H1 (cell line): ENCODE measurements around the gene CPNE4. TPM values are rescaled to one million over a fixed set of nuclear protein-coding genes. Genes with fewer than 3 reads are reported as not detected.

Experiments
- CTCF ChIA-PET: fragments of 300-600 bp; sonication (Branson Sonifier 250); formaldehyde crosslinking; loops from one replicate; lab custom pipeline; 2021; ENCODE audit not compliant: partially characterized antibody; lab: Charles Lee
- POLR2A ChIA-PET: fragments of 300-600 bp; sonication (Branson Sonifier 250); formaldehyde crosslinking; loops from one replicate; lab custom pipeline; 2021; ENCODE audit warnings: inconsistent platforms; ENCODE audit not compliant: partially characterized antibody; lab: Charles Lee
- DNase-seq, 2 experiments: peaks; one replicate each; pipeline versions ENCODE4 v3.0.0 to v3.0.0-alpha.2; 2010 to 2022; ENCODE audit warnings: low spot score in 2 of 2, low read depth in 1 of 2, mixed read lengths in 1 of 2
- FAIRE-seq: peaks from 2 replicates; lab custom pipeline; 2011; peaks lifted over from hg19 to GRCh38; lab: Jason Lieb, UNC
- H2AFZ ChIP-seq: 2 replicates; pipeline ENCODE4 v1.8.1; 2012; ENCODE audit warnings: low read length, inconsistent platforms
- H2AK5ac ChIP-seq: 2 replicates; pipeline ENCODE4 v1.6.1; 2013; ENCODE audit warnings: low read depth, low read length
- H2BK120ac ChIP-seq: replicated peaks from 2 replicates; pipeline ENCODE3; 2013; ENCODE audit warnings: low read depth, low read length, inconsistent platforms
- H2BK12ac ChIP-seq: 2 replicates; pipeline ENCODE4 v1.6.1; 2013; ENCODE audit warnings: low read depth, low read length
- H2BK15ac ChIP-seq: 2 replicates; pipeline ENCODE4 v1.6.1; 2013; ENCODE audit warnings: low read length
- H2BK20ac ChIP-seq: 2 replicates; pipeline ENCODE4 v1.6.1; 2013; ENCODE audit warnings: low read length
- H2BK5ac ChIP-seq: 2 replicates; pipeline ENCODE4 v1.6.1; 2013; ENCODE audit warnings: low read depth, low read length
- H3K14ac ChIP-seq: 2 replicates; pipeline ENCODE4 v1.6.1; 2013; ENCODE audit warnings: inconsistent platforms; ENCODE audit not compliant: insufficient read length
- H3K18ac ChIP-seq: 2 replicates; pipeline ENCODE4 v1.6.1; 2013; ENCODE audit warnings: low read length; ENCODE audit errors: extremely low read depth
- H3K23ac ChIP-seq: 2 replicates; pipeline ENCODE4 v1.6.1; 2013; ENCODE audit warnings: inconsistent platforms; ENCODE audit not compliant: insufficient read length
- H3K23me2 ChIP-seq: 2 replicates; pipeline ENCODE4 v1.6.1; 2013; ENCODE audit warnings: low read depth, low read length
- H3K27ac ChIP-seq: 2 replicates; pipeline ENCODE4 v1.6.1; 2011; ENCODE audit warnings: low read depth, low read length, inconsistent platforms
- H3K27me3 ChIP-seq, 4 experiments: replicated peaks in 1 of 4; 1 replicate in 1 of 4; 2 replicates in 3 of 4; pipeline versions ENCODE4 v1.6.1 to v1.8.1; 2011 to 2013; ENCODE audit warnings: low read length in 3 of 4, mild to moderate bottlenecking in 3 of 4, inconsistent platforms in 2 of 4, mixed read lengths in 2 of 4, moderate library complexity in 1 of 4; ENCODE audit not compliant: control insufficient read depth in 3 of 4, insufficient read depth in 3 of 4; ENCODE audit errors: extremely low read depth in 1 of 4
- H3K36me3 ChIP-seq, 4 experiments: 2 replicates each; pipeline versions ENCODE4 v1.6.1 to v1.8.1; 2011 to 2013; ENCODE audit warnings: mild to moderate bottlenecking in 4 of 4, low read length in 3 of 4, moderate library complexity in 2 of 4, control low read depth in 1 of 4, inconsistent platforms in 1 of 4; ENCODE audit not compliant: insufficient read depth in 4 of 4, control insufficient read depth in 2 of 4
- H3K4ac ChIP-seq: replicated peaks from 2 replicates; pipeline ENCODE3; 2013; ENCODE audit warnings: low read length, low read depth, mixed read lengths, inconsistent platforms; ENCODE audit not compliant: insufficient read length
- H3K4me1 ChIP-seq, 4 experiments: replicated peaks in 1 of 4; 1 replicate in 1 of 4; 2 replicates in 3 of 4; pipeline versions ENCODE4 v1.6.1 to v1.8.1; 2011 to 2013; ENCODE audit warnings: low read length in 3 of 4, inconsistent platforms in 2 of 4, mixed read lengths in 1 of 4; ENCODE audit not compliant: insufficient read depth in 4 of 4, control insufficient read depth in 3 of 4
- H3K4me2 ChIP-seq, 2 experiments: 2 replicates each; pipeline versions ENCODE4 v1.6.1 to v1.8.1; 2011 to 2013; ENCODE audit warnings: low read depth in 2 of 2, low read length in 2 of 2, control low read depth in 1 of 2, inconsistent platforms in 1 of 2, mild to moderate bottlenecking in 1 of 2; ENCODE audit not compliant: insufficient read depth in 1 of 2
- H3K4me3 ChIP-seq, 4 experiments: fragments of 200-600, 300-600 bp in 1 of 4; sonication (generic), shearing (Covaris generic), sonication (Bioruptor Twin) in 1 of 4; 2 replicates each; pipeline versions ENCODE4 v1.5.1 to v1.8.1; 2011 to 2016; ENCODE audit warnings: low read length in 4 of 4, low read depth in 3 of 4, control low read depth in 2 of 4, inconsistent platforms in 2 of 4, mild to moderate bottlenecking in 2 of 4, mixed read lengths in 1 of 4, moderate library complexity in 1 of 4; ENCODE audit not compliant: insufficient read depth in 2 of 4; ENCODE audit errors: extremely low read depth in 1 of 4
- H3K56ac ChIP-seq: replicated peaks from 2 replicates; pipeline ENCODE3; 2013; ENCODE audit warnings: low read depth, mild to moderate bottlenecking, mixed read lengths, low read length, inconsistent platforms; ENCODE audit not compliant: insufficient read length
- H3K79me1 ChIP-seq: 2 replicates; pipeline ENCODE4 v1.6.1; 2013; ENCODE audit warnings: low read depth, low read length, control low read depth
- H3K79me2 ChIP-seq, 2 experiments: 2 replicates each; pipeline versions ENCODE4 v1.6.1 to v1.8.1; 2012 to 2013; ENCODE audit warnings: low read length in 2 of 2, mild to moderate bottlenecking in 2 of 2, inconsistent platforms in 1 of 2; ENCODE audit not compliant: insufficient read depth in 2 of 2, control insufficient read depth in 1 of 2
- H3K9ac ChIP-seq, 4 experiments: replicated peaks in 1 of 4; 1 replicate in 1 of 4; 2 replicates in 3 of 4; pipeline versions ENCODE4 v1.6.1 to v1.8.1; 2011 to 2013; ENCODE audit warnings: low read depth in 3 of 4, low read length in 3 of 4, control low read depth in 2 of 4, mild to moderate bottlenecking in 2 of 4, moderate library complexity in 2 of 4, inconsistent platforms in 1 of 4; ENCODE audit errors: extremely low read depth in 1 of 4
- H3K9me3 ChIP-seq, 2 experiments: 2 replicates each; pipeline versions ENCODE4 v1.6.1 to v1.8.1; 2012 to 2013; ENCODE audit warnings: mild to moderate bottlenecking in 2 of 2, moderate library complexity in 2 of 2, control low read depth in 1 of 2, inconsistent platforms in 1 of 2, low read depth in 1 of 2, low read length in 1 of 2, mixed read lengths in 1 of 2; ENCODE audit not compliant: insufficient read depth in 2 of 2
- H4K20me1 ChIP-seq, 2 experiments: replicated peaks in 1 of 2; 2 replicates each; pipeline versions ENCODE3 to v1.8.1; 2011 to 2013; ENCODE audit warnings: inconsistent platforms in 2 of 2, low read length in 2 of 2, mild to moderate bottlenecking in 1 of 2; ENCODE audit not compliant: insufficient read depth in 2 of 2, control insufficient read depth in 1 of 2
- H4K5ac ChIP-seq: 2 replicates; pipeline ENCODE4 v1.6.1; 2013; ENCODE audit warnings: low read length, low read depth, mixed read lengths, inconsistent platforms; ENCODE audit not compliant: insufficient read length
- H4K8ac ChIP-seq: 2 replicates; pipeline ENCODE4 v1.8.0; 2013; ENCODE audit warnings: mild to moderate bottlenecking, moderate library complexity, low read length, inconsistent platforms; ENCODE audit not compliant: insufficient read depth; ENCODE audit errors: extremely low read depth
- H4K91ac ChIP-seq: replicated peaks from 2 replicates; pipeline ENCODE3; 2013; ENCODE audit warnings: low read length, mixed read lengths, inconsistent platforms; ENCODE audit not compliant: insufficient read length
- ASH2L ChIP-seq: fragments of 200-600, 300-600 bp; sonication (generic); IDR thresholded peaks from one replicate; pipeline ENCODE4 v1.7.1; 2017; ENCODE audit warnings: low read length
- BACH1 ChIP-seq: IDR thresholded peaks from 2 replicates; pipeline ENCODE4 v1.6.1; 2012; ENCODE audit warnings: low read length, improper control_type of control experiment
- CBX5 ChIP-seq: fragments of 300-800, 300-1000 bp; sonication (generic); IDR thresholded peaks from 2 replicates; pipeline ENCODE4 v1.7.1; 2016; ENCODE audit warnings: antibody characterized with exemption, low read length, low read depth
- FOSL1 ChIP-seq: IDR thresholded peaks from 2 replicates; pipeline ENCODE4 v1.6.1; 2011; ENCODE audit warnings: mild to moderate bottlenecking, low read depth, low read length, moderate library complexity; ENCODE audit not compliant: insufficient read depth
- GABPA ChIP-seq: IDR thresholded peaks from 2 replicates; pipeline ENCODE4 v1.6.1; 2011; ENCODE audit warnings: mild to moderate bottlenecking, low read length, moderate library complexity, borderline replicate concordance; ENCODE audit not compliant: insufficient read depth
- HDAC2 ChIP-seq, 2 experiments: fragments of 300-600 bp in 1 of 2; sonication (generic) in 1 of 2; IDR thresholded peaks; 2 replicates each; pipeline ENCODE4 v1.6.1; 2011 to 2012; ENCODE audit warnings: low read depth in 2 of 2, low read length in 2 of 2, mild to moderate bottlenecking in 2 of 2, moderate library complexity in 2 of 2, borderline replicate concordance in 1 of 2, inconsistent platforms in 1 of 2
- NANOG ChIP-seq: IDR thresholded peaks from 2 replicates; pipeline ENCODE4 v1.6.1; 2011; ENCODE audit warnings: low read length, low read depth, mild to moderate bottlenecking, inconsistent platforms; ENCODE audit not compliant: insufficient read depth, poor library complexity, severe bottlenecking
- RXRA ChIP-seq: IDR thresholded peaks from 2 replicates; pipeline ENCODE4 v1.6.1; 2011; ENCODE audit warnings: low read depth, mild to moderate bottlenecking, low read length, moderate library complexity; ENCODE audit not compliant: insufficient read depth
- SIN3A ChIP-seq, 2 experiments: IDR thresholded peaks in 1 of 2; conservative IDR thresholded peaks in 1 of 2; 2 replicates each; pipeline ENCODE4 v1.6.1; 2011 to 2012; ENCODE audit warnings: low read length in 2 of 2, improper control_type of control experiment in 1 of 2, low read depth in 1 of 2, mild to moderate bottlenecking in 1 of 2
- SP2 ChIP-seq: IDR thresholded peaks from 2 replicates; pipeline ENCODE4 v1.6.1; 2012; ENCODE audit warnings: mild to moderate bottlenecking, low read length, inconsistent platforms
- SUZ12 ChIP-seq: fragments of 200-600 bp; sonication (generic); IDR thresholded peaks from 2 replicates; pipeline ENCODE4 v1.6.1; 2012; ENCODE audit warnings: mild to moderate bottlenecking, inconsistent platforms, low read length, moderate library complexity, mixed read lengths
- TAF7 ChIP-seq: optimal IDR thresholded peaks from 2 replicates; pipeline ENCODE3; 2011; ENCODE audit warnings: low read depth, mild to moderate bottlenecking, inconsistent platforms, low read length, moderate library complexity, borderline replicate concordance
- TCF12 ChIP-seq: IDR thresholded peaks from 2 replicates; pipeline ENCODE4 v1.6.1; 2011; ENCODE audit warnings: low read depth, mild to moderate bottlenecking, low read length
- YY1 ChIP-seq: IDR thresholded peaks from 2 replicates; pipeline ENCODE4 v1.6.1; 2011; ENCODE audit warnings: low read depth, mild to moderate bottlenecking, low read length
- WGBS, 2 experiments: shearing (Covaris generic) in 1 of 2; methylation state at CpG; one replicate each; pipeline versions ENCODE4 v1.1.6 to v1.1.7; 2013 to 2015; ENCODE audit warnings: low lambda C conversion rate in 2 of 2, mixed read lengths in 2 of 2, inconsistent platforms in 1 of 2, low coverage in 1 of 2, missing lambda C conversion rate in 1 of 2; ENCODE audit not compliant: insufficient replicate concordance in 2 of 2, insufficient coverage in 1 of 2, insufficient read length in 1 of 2; ENCODE audit errors: extremely low coverage in 1 of 2, missing lambda C conversion rate in 1 of 2; 5-methylcytosine and 5-hydroxymethylcytosine counted together
- polyA plus RNA-seq, 7 experiments: library from polyadenylated mRNA; depleted of rRNA in 3 of 7; stranded (reverse) in 5 of 7; unstranded in 2 of 7; fragments of >200 nt in 5 of 7; fragments of 200-250 nt in 2 of 7; gene quantifications; 1 replicate in 5 of 7; 2 replicates in 1 of 7; 4 replicates in 1 of 7; pipeline versions ENCODE4 v1.2.1 to v1.2.3, GENCODE V29; 2011 to 2013; ENCODE audit warnings: missing spikeins in 2 of 7, mixed read lengths in 2 of 7
- total RNA-seq: library from RNA; stranded (reverse); fragmentation: NEBNext Ultra II Directional; extraction: Animal tissue kit (Norgen Biotek cat#: 25700); gene quantifications from 2 replicates; pipeline ENCODE4 v1.2.1, GENCODE V29; 2021

The CPNE4 gene
- total and polyA plus RNA-seq, 2 of the 8 experiments (the other 6 are each of a cell fraction or from before 2014, with no cell fraction given) = 0.82 to 3.8 TPM

DNA sequence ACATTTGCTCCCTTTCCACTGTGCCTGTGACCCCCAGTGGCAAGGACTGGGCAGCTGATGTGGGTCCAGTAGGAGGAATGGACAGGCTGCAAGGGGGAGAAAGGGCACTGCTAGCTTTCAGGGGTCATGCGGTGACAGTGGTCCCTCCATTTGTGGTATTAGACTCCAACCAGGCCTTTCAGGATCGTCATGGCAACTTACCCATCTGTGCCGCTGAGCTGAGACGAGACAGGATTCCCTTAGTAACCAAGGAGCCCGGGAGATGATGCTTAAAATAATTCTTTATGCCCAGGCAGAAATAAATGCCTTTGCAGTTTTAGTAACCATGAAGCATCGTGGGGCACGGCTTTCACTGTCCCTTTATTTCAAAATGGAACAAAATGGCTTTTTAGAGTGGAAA is 516.1 kb downstream of the CPNE4 start:
- FAIRE-seq = no peak
- Histone ChIP-seq H3K18ac (no peak overlapping the region), H3K9ac (no peak overlapping the region), H2BK5ac (no peak overlapping the region), H2BK120ac (no peak overlapping the region), H2BK15ac (no peak overlapping the region), H2BK20ac (no peak overlapping the region), H3K79me2 (no peaks in the 10 kb centered on the region), H3K56ac (no peak overlapping the region), H3K23me2 (no peaks in the 10 kb centered on the region), H4K8ac (no peak overlapping the region), H3K27me3 (no peaks in the 10 kb centered on the region), H3K79me1 (no peaks in the 10 kb centered on the region), H3K4me1 (no peaks in the 10 kb centered on the region), H3K4ac (no peak overlapping the region), H4K5ac (no peak overlapping the region), H3K23ac (no peak overlapping the region), H4K91ac (no peak overlapping the region), H2AK5ac (no peak overlapping the region), H3K36me3 (no peaks in the 10 kb centered on the region), H2BK12ac (no peak overlapping the region), H3K4me2 (no peak overlapping the region), H3K9me3 (no peaks in the 10 kb centered on the region), H3K14ac (no peak overlapping the region), H3K27ac (no peak overlapping the region), H3K4me3 (no peak overlapping the region), H2AFZ (no peak overlapping the region; the same call in 1 of the 2 replicates), H4K20me1 (no peaks in the 10 kb centered on the region)
- 98% methylated on average over 7 of the region's 7 CpGs; no CpG with 5 or more reads in 1 of the 2 experiments for WGBS, 2 experiments
- ChIA-PET CTCF (interaction anchor here (0.6 kb wide), 1 partner anchor 8 kb away, joined by 3 read pairs; no protein-coding TSS in a partner anchor), POLR2A (no interaction called here)
- no peak for DNase-seq
- TF ChIP-seq SIN3A (conservative IDR thresholded peaks at IDR 0.05 in 1 of 2, IDR thresholded peaks at IDR 0.05 in 1 of 2; ENCODE audit: low read depth in 1 of 2, low read length in 2 of 2) (no peak), GABPA (no peak), SP2 (no peak), BACH1 (no peak), ASH2L (no peak), NANOG (no peak), FOSL1 (no peak), TAF7 (no peak), RXRA (no peak), HDAC2 (IDR thresholded peaks at IDR 0.05; ENCODE audit: borderline replicate concordance in 1 of 2, low read depth in 2 of 2, low read length in 2 of 2) (no peak), TCF12 (no peak), YY1 (no peak), SUZ12 (no peak), CBX5 (no peak)
